ENCODE results near the gene MFSD1. TPM values are rescaled to one million over a fixed set of nuclear protein-coding genes. Genes with fewer than 3 reads are reported as not detected.

The MFSD1 gene
- total and polyA plus RNA-seq, 2 experiments from 2014 or later, result 4.3 to 28.4 TPM

Other genes starting within 250 kb of the MFSD1 start
- gene MLF1, start 230.9 kb upstream of the MFSD1 start, total RNA-seq (2014; rRNA removed; shearing (Covaris generic)), result 36.6 and 40.3 TPM in 2 replicates
- gene MLF1, start 230.9 kb upstream of the MFSD1 start, polyA plus RNA-seq (2016; fragmentation: Nextera tagmentation; extraction: Ambion mirVana), result 55.0 and 63.6 TPM in 2 replicates
- gene GFM1, start 157.5 kb upstream of the MFSD1 start, total RNA-seq (2014; rRNA removed; shearing (Covaris generic)), result 54.7 and 59.9 TPM in 2 replicates
- gene GFM1, start 157.5 kb upstream of the MFSD1 start, polyA plus RNA-seq (2016; fragmentation: Nextera tagmentation; extraction: Ambion mirVana), result 24.5 and 24.7 TPM in 2 replicates
- 5.5 and 5.6 TPM in 2 replicates for gene LXN, start 129.4 kb upstream of the MFSD1 start, total RNA-seq (2014; rRNA removed; shearing (Covaris generic))
- gene LXN, start 129.4 kb upstream of the MFSD1 start, polyA plus RNA-seq (2016; fragmentation: Nextera tagmentation; extraction: Ambion mirVana), result 8.3 and 10.0 TPM in 2 replicates
- gene RARRES1, start 69.6 kb upstream of the MFSD1 start, total RNA-seq (2014; rRNA removed; shearing (Covaris generic)), result 0.10 TPM in 1 of 2 replicates, not detected in the other
- 0.54 and 0.82 TPM in 2 replicates for gene RARRES1, start 69.6 kb upstream of the MFSD1 start, polyA plus RNA-seq (2016; fragmentation: Nextera tagmentation; extraction: Ambion mirVana)

Data from GM23338 (cell line).